ENCODE data around the gene PUS10. TPM values are rescaled to one million over a fixed set of nuclear protein-coding genes. Genes with fewer than 3 reads are reported as not detected.

PUS10 gene
- total RNA-seq, 3 donors from 2014 or later: 7.3 to 14.6 (median 12.8) TPM

Other genes starting within 250 kb of the PUS10 start
- 10 to 100 TPM; 17.4 to 20.5 (median 18.1) TPM for gene REL, start 136.7 kb downstream of the PUS10 start, total RNA-seq
- gene PEX13, start 535 bp downstream of the PUS10 start, total RNA-seq: 10 to 100 TPM; 24.9 to 34.9 (median 28.9) TPM
- gene SANBR, start 47.6 kb upstream of the PUS10 start, total RNA-seq: 10 to 100 TPM in 2 of 3 donors, 1 to 10 TPM in 1; 9.9 to 15.2 (median 14.9) TPM
- 10 to 100 TPM in 1 of 3 donors, 1 to 10 TPM in 1, not detected in 1; 2.2 to 12.6 TPM for gene C2orf74, start 143.9 kb upstream of the PUS10 start, total RNA-seq

Data from mucosa of descending colon (tissue), 3 donors.